GM21526 (cell line): ENCODE data around the gene LNPEP.
A peak's percentile ranks its signal among the peaks of the same experiment; 100 is the strongest.

ENCODE experiments used
- ATAC-seq: cut with Tn5 transposase; IDR thresholded peaks from one replicate; pipeline ENCODE4 v1.9.1; 2021; ENCODE audit warnings: moderate library complexity; ENCODE audit not compliant: unreplicated experiment, low FRiP score

Gene LNPEP

GRCh38 chr5:96935559-96936430, at the start of gene LNPEP:
Gene LNPEP (plus strand): TSS chr5:96936080. CDS start chr5:96936156, 76 bp downstream.
- peak; percentile 32 for ATAC-seq

DNA sequence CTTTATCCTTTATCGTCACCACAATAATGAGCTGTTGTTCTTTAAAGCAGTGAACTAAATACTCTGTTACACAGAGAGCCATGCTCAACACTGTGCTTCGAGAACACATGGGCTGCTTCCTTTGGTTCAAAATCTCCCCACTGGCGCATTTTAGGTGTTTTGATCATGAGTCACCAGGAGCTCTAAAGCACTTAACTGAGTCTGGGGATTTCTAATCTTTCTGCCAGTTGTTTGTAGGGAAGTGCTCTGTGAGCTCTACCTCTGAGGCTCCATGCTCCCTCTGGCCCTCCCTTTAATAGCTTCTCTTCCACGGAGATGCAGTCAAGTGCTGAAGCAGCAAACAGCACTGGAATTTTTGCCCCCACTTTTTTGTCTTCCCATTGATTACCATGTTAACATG, 42.5 kb upstream of the LNPEP start:
- no peak for ATAC-seq

DNA sequence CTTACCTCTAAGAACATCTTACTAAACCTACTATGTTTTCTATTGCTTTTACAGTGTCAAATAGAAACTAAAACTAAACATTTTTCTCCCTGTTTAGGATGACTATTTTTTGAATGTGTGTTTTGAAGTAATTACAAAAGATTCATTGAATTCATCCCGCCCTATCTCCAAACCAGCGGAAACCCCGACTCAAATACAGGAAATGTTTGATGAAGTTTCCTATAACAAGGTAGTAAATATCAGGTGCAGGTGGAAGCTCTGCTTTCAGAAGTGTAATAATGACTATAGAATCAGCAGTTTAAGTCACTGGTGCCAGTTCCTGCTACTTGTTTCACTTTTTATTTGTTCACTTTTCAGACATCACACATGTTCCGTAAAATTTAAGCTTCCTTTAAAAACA, 39.6 kb upstream of the LNPEP start:
- peak; percentile 72 for ATAC-seq

- ATAC-seq: peak; percentile 82
Observed at GRCh38 chr5:96896806-96897205, 39.1 kb upstream of the LNPEP start.

DNA sequence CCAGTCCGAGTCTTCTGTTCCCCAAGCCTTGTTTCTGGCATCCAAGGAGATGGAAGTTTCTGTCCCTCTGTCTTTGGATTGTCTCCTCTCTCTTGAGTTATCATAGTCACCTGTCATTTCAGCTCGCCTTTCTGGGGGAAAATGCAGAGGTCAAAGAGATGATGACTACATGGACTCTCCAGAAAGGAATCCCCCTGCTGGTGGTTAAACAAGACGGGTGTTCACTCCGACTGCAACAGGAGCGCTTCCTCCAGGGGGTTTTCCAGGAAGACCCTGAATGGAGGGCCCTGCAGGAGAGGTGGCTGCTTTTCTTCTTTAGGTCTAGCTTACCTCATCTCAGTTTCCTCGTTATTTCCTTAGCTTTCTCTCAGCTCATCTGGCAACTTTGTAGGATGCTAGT, 34.5 kb upstream of the LNPEP start:
- ATAC-seq: no peak

- no peak for ATAC-seq
Observed at GRCh38 chr5:96901841-96902240, 34.0 kb upstream of the LNPEP start.

GRCh38 chr5:96902876-96903275, 33.0 kb upstream of the LNPEP start:
- no peak for ATAC-seq

GRCh38 chr5:96903300-96903699, 32.6 kb upstream of the LNPEP start:
- ATAC-seq: no peak

DNA sequence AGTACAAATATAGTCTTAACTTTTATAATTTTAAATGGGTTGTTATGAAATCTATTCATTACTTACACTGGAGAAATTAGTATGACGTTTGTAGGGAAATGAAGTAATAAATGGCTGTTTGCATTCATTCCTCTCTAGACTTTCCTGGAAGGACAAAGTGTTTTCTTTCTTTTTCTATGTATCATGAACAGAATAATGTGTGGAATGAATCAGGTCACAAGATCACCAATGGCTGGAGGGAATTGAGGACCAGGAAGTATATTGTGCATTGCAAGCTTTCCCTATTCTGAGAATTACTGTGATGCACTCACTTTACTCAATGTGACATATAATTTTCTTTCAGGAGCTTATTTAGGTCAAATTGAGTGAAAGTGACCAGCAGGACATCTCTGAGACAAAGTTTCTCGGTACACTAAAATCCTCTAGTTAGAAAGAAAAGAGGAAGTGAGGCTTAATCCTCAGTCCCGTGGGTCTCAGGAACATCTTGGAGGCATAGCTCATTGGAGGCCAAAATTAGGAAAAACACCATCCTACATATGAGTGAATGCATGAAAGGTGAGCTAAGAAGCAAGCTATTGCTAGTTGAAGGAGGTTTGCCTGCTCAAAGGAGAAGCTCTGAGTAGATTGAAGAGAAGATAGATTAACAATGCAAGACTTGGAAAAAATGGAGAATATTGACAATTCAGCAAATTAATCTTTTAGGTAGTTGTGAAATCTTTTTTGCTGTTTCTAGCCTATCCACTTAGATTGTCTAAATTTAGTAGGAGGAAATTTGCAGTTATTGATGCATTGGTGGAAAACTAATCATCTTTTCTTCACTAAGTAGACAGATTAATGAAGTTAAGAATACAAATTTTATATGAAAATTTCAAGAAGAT, 31.6 kb upstream of the LNPEP start:
- ATAC-seq: no peak

DNA sequence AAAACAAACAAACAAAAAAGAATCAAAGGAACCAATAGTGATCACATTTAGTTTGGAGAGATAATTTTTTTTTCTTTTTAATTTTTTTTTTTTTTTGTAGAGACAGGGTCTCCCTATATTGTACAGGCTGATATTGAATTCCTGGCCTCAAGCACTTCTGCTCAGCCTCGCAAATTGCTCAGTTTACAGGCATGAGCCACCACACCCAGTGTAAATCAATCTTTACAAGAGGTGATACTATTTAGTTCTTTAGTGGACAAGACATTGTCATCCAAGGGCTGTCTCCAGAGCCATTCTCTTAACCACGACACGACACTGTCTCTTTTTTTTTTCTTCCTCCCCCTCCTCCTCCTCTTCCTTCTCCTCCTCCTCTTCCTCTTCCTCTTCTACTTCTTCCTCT, 30.0 kb upstream of the LNPEP start:
- no peak for ATAC-seq

DNA sequence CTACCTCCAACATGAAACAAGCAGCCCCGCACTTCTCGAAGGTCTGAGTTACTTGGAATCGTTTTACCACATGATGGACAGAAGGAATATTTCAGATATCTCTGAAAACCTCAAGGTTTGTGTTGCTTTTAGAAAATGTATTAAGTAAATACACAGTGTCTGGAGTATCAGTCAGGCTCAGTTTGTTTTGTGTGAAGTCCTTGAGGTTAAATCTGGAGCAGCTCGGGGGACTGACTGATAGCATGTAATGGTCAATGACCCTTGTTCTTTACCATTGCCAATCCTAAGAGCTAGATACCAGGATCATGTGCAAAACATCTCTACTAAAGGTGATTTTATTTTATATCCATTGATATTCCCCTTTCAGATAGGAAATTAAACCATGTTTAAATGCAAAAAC, 26.9 kb upstream of the LNPEP start:
- no peak for ATAC-seq

GRCh38 chr5:96909435-96909834, 26.4 kb upstream of the LNPEP start:
- ATAC-seq: no peak

- no peak for ATAC-seq
Observed at GRCh38 chr5:96911139-96911538, 24.7 kb upstream of the LNPEP start.

DNA sequence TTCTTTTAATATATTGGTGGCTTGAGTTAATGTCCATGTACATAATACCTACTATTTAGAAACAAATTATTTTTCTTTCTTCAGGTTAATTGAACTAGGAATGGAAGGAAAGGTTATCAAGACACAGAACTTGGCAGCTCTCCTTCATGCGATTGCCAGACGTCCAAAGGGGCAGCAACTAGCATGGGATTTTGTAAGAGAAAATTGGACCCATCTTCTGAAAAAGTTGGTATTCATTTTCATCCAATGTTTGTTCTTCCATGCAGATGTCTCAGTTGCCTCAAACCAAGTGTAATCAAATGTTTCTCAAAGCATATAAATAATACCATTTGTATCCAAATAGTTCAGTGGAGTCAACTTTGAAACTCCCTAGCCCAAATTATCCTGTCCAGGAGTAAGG, 22.6 kb upstream of the LNPEP start:
- no peak for ATAC-seq

DNA sequence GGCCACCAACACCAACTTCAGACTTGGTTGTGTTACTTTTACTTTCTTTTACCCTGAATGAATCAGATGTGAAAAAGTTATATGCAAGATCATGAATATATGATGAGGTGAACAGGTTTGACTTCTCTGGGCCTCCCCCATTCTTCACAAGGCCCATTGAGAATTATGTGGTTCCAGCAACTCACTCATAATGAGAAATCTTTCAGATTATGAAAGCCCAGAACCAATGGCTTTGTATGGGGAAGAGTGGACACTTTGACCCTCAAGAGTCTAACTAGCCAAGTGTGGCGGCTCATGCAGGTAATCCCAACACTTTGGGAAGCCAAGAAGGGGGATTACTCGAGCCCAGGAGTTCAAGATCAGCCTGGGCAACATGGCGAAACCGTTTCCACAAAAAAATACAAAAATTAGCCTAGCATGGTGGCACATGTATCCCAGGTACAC, 16.1 kb upstream of the LNPEP start:
- ATAC-seq: peak; percentile 48

DNA sequence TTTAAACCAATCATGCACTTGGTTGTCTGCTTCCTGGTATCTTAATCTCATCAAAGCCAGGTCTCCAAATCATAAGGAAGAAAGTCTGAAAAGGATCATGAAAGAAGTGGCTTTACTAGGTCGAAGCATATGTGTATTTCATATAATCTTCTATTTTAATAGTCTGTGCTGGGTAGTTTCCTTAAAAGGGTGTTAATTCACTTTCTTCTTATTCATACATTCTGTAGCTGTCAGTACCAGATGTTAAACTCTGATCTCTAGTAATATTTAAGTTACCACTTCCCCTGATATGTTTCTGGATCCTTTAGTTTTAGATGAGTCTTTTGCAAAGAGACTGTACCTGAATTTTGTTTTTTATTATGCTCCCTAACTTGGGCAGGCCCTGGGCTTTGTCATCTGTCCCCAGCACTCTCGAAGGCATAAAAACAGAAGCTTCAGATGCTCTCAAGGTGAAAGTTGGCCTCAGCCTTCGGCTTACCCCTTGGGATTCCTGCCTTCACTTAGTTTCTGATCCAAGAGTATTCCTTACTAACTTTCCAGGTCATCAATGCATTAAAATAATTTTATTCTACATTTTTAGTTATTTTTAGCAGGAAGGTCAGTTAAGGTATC, 15.0 kb upstream of the LNPEP start:
- ATAC-seq: no peak

DNA sequence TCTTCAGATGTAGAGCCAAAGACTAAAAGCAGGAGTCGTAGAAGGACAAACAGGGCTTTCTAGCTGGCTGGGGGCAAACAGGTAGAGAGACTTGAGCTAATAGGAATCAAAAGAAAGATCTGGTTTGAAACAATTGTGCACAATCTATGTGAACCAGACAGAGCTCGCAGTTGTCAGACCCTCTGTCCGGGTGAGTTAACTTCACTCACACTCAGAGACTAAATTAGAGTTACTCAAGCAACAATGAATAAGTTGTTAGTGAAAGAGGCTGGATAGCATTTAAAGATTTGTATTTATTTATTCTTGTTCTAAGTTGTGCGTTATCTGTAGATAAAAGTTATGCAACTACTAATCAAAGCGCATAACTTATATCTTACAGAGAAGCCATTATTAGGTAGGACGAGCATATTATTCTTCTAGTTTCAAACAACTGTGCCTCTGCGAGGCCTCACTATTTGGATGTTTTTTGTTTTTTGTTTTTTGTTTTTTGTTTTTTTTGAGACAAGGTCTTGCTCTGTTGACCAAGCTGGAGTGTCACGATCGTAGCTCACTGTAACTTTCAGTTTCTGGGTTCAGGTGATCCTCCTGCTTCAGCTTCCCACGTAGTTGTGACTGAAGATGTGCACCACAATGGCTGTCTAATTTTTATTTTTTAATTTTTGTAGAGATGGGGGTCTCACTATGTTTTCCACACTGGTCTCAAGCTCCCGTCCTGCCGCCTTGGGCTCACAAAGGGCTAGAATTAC, 13.2 kb upstream of the LNPEP start:
- no peak for ATAC-seq

DNA sequence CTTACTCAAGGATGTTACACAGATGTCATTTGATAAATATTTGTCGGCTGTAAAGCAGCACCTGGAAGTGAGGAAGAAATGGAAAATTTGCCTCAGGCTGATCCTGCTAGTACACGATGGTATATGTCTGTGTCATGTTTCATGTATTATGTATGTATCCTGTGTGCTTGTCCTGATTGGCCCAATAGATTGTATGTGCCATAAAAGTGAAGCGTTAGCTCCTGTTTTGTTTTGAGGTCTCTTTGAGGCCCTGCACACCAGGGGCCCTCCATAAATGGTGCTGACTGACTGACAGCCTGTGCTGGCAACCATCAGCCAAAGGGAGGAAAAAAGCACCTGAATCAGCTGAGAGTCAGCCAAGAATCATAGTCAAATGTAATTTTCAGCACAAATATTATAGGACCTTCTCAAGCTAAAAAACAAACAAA, 11.8 kb upstream of the LNPEP start:
- no peak for ATAC-seq

GRCh38 chr5:96926276-96926675, 9.6 kb upstream of the LNPEP start:
- no peak for ATAC-seq

GRCh38 chr5:96927008-96927407, 8.9 kb upstream of the LNPEP start:
- ATAC-seq: no peak
